H1 (cell line): ENCODE results near the gene TPRN. TPM values are rescaled to one million over a fixed set of nuclear protein-coding genes. Genes with fewer than 3 reads are reported as not detected.

Experiments
- CTCF ChIA-PET: fragments of 300-600 bp; sonication (Branson Sonifier 250); formaldehyde crosslinking; loops from one replicate; lab custom pipeline; 2021; ENCODE audit not compliant: partially characterized antibody; lab: Charles Lee
- POLR2A ChIA-PET: fragments of 300-600 bp; sonication (Branson Sonifier 250); formaldehyde crosslinking; loops from one replicate; lab custom pipeline; 2021; ENCODE audit warnings: inconsistent platforms; ENCODE audit not compliant: partially characterized antibody; lab: Charles Lee
- DNase-seq, 2 experiments: peaks; one replicate each; pipeline versions ENCODE4 v3.0.0 to v3.0.0-alpha.2; 2010 to 2022; ENCODE audit warnings: low spot score in 2 of 2, low read depth in 1 of 2, mixed read lengths in 1 of 2
- FAIRE-seq: peaks from 2 replicates; lab custom pipeline; 2011; peaks lifted over from hg19 to GRCh38; lab: Jason Lieb, UNC
- H2AFZ ChIP-seq: 2 replicates; pipeline ENCODE4 v1.8.1; 2012; ENCODE audit warnings: low read length, inconsistent platforms
- H2AK5ac ChIP-seq: 2 replicates; pipeline ENCODE4 v1.6.1; 2013; ENCODE audit warnings: low read depth, low read length
- H2BK120ac ChIP-seq: replicated peaks from 2 replicates; pipeline ENCODE3; 2013; ENCODE audit warnings: low read depth, low read length, inconsistent platforms
- H2BK12ac ChIP-seq: 2 replicates; pipeline ENCODE4 v1.6.1; 2013; ENCODE audit warnings: low read depth, low read length
- H2BK15ac ChIP-seq: 2 replicates; pipeline ENCODE4 v1.6.1; 2013; ENCODE audit warnings: low read length
- H2BK20ac ChIP-seq: 2 replicates; pipeline ENCODE4 v1.6.1; 2013; ENCODE audit warnings: low read length
- H2BK5ac ChIP-seq: 2 replicates; pipeline ENCODE4 v1.6.1; 2013; ENCODE audit warnings: low read depth, low read length
- H3K14ac ChIP-seq: 2 replicates; pipeline ENCODE4 v1.6.1; 2013; ENCODE audit warnings: inconsistent platforms; ENCODE audit not compliant: insufficient read length
- H3K18ac ChIP-seq: 2 replicates; pipeline ENCODE4 v1.6.1; 2013; ENCODE audit warnings: low read length; ENCODE audit errors: extremely low read depth
- H3K23ac ChIP-seq: 2 replicates; pipeline ENCODE4 v1.6.1; 2013; ENCODE audit warnings: inconsistent platforms; ENCODE audit not compliant: insufficient read length
- H3K23me2 ChIP-seq: 2 replicates; pipeline ENCODE4 v1.6.1; 2013; ENCODE audit warnings: low read depth, low read length
- H3K27ac ChIP-seq: 2 replicates; pipeline ENCODE4 v1.6.1; 2011; ENCODE audit warnings: low read depth, low read length, inconsistent platforms
- H3K27me3 ChIP-seq, 4 experiments: replicated peaks in 1 of 4; 1 replicate in 1 of 4; 2 replicates in 3 of 4; pipeline versions ENCODE4 v1.6.1 to v1.8.1; 2011 to 2013; ENCODE audit warnings: low read length in 3 of 4, mild to moderate bottlenecking in 3 of 4, inconsistent platforms in 2 of 4, mixed read lengths in 2 of 4, moderate library complexity in 1 of 4; ENCODE audit not compliant: control insufficient read depth in 3 of 4, insufficient read depth in 3 of 4; ENCODE audit errors: extremely low read depth in 1 of 4
- H3K36me3 ChIP-seq, 4 experiments: 2 replicates each; pipeline versions ENCODE4 v1.6.1 to v1.8.1; 2011 to 2013; ENCODE audit warnings: mild to moderate bottlenecking in 4 of 4, low read length in 3 of 4, moderate library complexity in 2 of 4, control low read depth in 1 of 4, inconsistent platforms in 1 of 4; ENCODE audit not compliant: insufficient read depth in 4 of 4, control insufficient read depth in 2 of 4
- H3K4ac ChIP-seq: replicated peaks from 2 replicates; pipeline ENCODE3; 2013; ENCODE audit warnings: low read length, low read depth, mixed read lengths, inconsistent platforms; ENCODE audit not compliant: insufficient read length
- H3K4me1 ChIP-seq, 4 experiments: replicated peaks in 1 of 4; 1 replicate in 1 of 4; 2 replicates in 3 of 4; pipeline versions ENCODE4 v1.6.1 to v1.8.1; 2011 to 2013; ENCODE audit warnings: low read length in 3 of 4, inconsistent platforms in 2 of 4, mixed read lengths in 1 of 4; ENCODE audit not compliant: insufficient read depth in 4 of 4, control insufficient read depth in 3 of 4
- H3K4me2 ChIP-seq, 2 experiments: 2 replicates each; pipeline versions ENCODE4 v1.6.1 to v1.8.1; 2011 to 2013; ENCODE audit warnings: low read depth in 2 of 2, low read length in 2 of 2, control low read depth in 1 of 2, inconsistent platforms in 1 of 2, mild to moderate bottlenecking in 1 of 2; ENCODE audit not compliant: insufficient read depth in 1 of 2
- H3K4me3 ChIP-seq, 4 experiments: fragments of 200-600, 300-600 bp in 1 of 4; sonication (generic), shearing (Covaris generic), sonication (Bioruptor Twin) in 1 of 4; 2 replicates each; pipeline versions ENCODE4 v1.5.1 to v1.8.1; 2011 to 2016; ENCODE audit warnings: low read length in 4 of 4, low read depth in 3 of 4, control low read depth in 2 of 4, inconsistent platforms in 2 of 4, mild to moderate bottlenecking in 2 of 4, mixed read lengths in 1 of 4, moderate library complexity in 1 of 4; ENCODE audit not compliant: insufficient read depth in 2 of 4; ENCODE audit errors: extremely low read depth in 1 of 4
- H3K56ac ChIP-seq: replicated peaks from 2 replicates; pipeline ENCODE3; 2013; ENCODE audit warnings: low read depth, mild to moderate bottlenecking, mixed read lengths, low read length, inconsistent platforms; ENCODE audit not compliant: insufficient read length
- H3K79me1 ChIP-seq: 2 replicates; pipeline ENCODE4 v1.6.1; 2013; ENCODE audit warnings: low read depth, low read length, control low read depth
- H3K79me2 ChIP-seq, 2 experiments: 2 replicates each; pipeline versions ENCODE4 v1.6.1 to v1.8.1; 2012 to 2013; ENCODE audit warnings: low read length in 2 of 2, mild to moderate bottlenecking in 2 of 2, inconsistent platforms in 1 of 2; ENCODE audit not compliant: insufficient read depth in 2 of 2, control insufficient read depth in 1 of 2
- H3K9ac ChIP-seq, 4 experiments: replicated peaks in 1 of 4; 1 replicate in 1 of 4; 2 replicates in 3 of 4; pipeline versions ENCODE4 v1.6.1 to v1.8.1; 2011 to 2013; ENCODE audit warnings: low read depth in 3 of 4, low read length in 3 of 4, control low read depth in 2 of 4, mild to moderate bottlenecking in 2 of 4, moderate library complexity in 2 of 4, inconsistent platforms in 1 of 4; ENCODE audit errors: extremely low read depth in 1 of 4
- H3K9me3 ChIP-seq, 2 experiments: 2 replicates each; pipeline versions ENCODE4 v1.6.1 to v1.8.1; 2012 to 2013; ENCODE audit warnings: mild to moderate bottlenecking in 2 of 2, moderate library complexity in 2 of 2, control low read depth in 1 of 2, inconsistent platforms in 1 of 2, low read depth in 1 of 2, low read length in 1 of 2, mixed read lengths in 1 of 2; ENCODE audit not compliant: insufficient read depth in 2 of 2
- H4K20me1 ChIP-seq, 2 experiments: replicated peaks in 1 of 2; 2 replicates each; pipeline versions ENCODE3 to v1.8.1; 2011 to 2013; ENCODE audit warnings: inconsistent platforms in 2 of 2, low read length in 2 of 2, mild to moderate bottlenecking in 1 of 2; ENCODE audit not compliant: insufficient read depth in 2 of 2, control insufficient read depth in 1 of 2
- H4K5ac ChIP-seq: 2 replicates; pipeline ENCODE4 v1.6.1; 2013; ENCODE audit warnings: low read length, low read depth, mixed read lengths, inconsistent platforms; ENCODE audit not compliant: insufficient read length
- H4K8ac ChIP-seq: 2 replicates; pipeline ENCODE4 v1.8.0; 2013; ENCODE audit warnings: mild to moderate bottlenecking, moderate library complexity, low read length, inconsistent platforms; ENCODE audit not compliant: insufficient read depth; ENCODE audit errors: extremely low read depth
- H4K91ac ChIP-seq: replicated peaks from 2 replicates; pipeline ENCODE3; 2013; ENCODE audit warnings: low read length, mixed read lengths, inconsistent platforms; ENCODE audit not compliant: insufficient read length
- E2F6 ChIP-seq: IDR thresholded peaks from 2 replicates; pipeline ENCODE4 v1.6.1; 2012; ENCODE audit warnings: inconsistent platforms
- GABPA ChIP-seq: IDR thresholded peaks from 2 replicates; pipeline ENCODE4 v1.6.1; 2011; ENCODE audit warnings: mild to moderate bottlenecking, low read length, moderate library complexity, borderline replicate concordance; ENCODE audit not compliant: insufficient read depth
- JUND ChIP-seq: IDR thresholded peaks from 2 replicates; pipeline ENCODE4 v1.6.1; 2011; ENCODE audit warnings: mild to moderate bottlenecking, improper control_type of control experiment, low read length
- KDM4A ChIP-seq: IDR thresholded peaks from one replicate; pipeline ENCODE4 v1.7.1; 2012; ENCODE audit warnings: low read depth, mild to moderate bottlenecking, moderate library complexity, low read length, inconsistent platforms; ENCODE audit not compliant: severe bottlenecking
- KDM5A ChIP-seq: fragments of 200-600 bp; IDR thresholded peaks from 2 replicates; pipeline ENCODE4 v1.7.1; 2012; ENCODE audit warnings: mild to moderate bottlenecking, low read length, inconsistent platforms, mixed read lengths
- MAX ChIP-seq: IDR thresholded peaks from 2 replicates; pipeline ENCODE4 v1.6.1; 2012; ENCODE audit warnings: inconsistent platforms
- PHF8 ChIP-seq: fragments of 200-600 bp; sonication (generic); conservative IDR thresholded peaks from 2 replicates; pipeline ENCODE4 v1.7.1; 2012; ENCODE audit warnings: low read depth, mild to moderate bottlenecking, inconsistent platforms, low read length, moderate library complexity
- POLR2AphosphoS5 ChIP-seq: IDR thresholded peaks from 2 replicates; pipeline ENCODE4 v1.6.1; 2011; ENCODE audit warnings: low read depth, low read length
- SP1 ChIP-seq: IDR thresholded peaks from 2 replicates; pipeline ENCODE4 v1.6.1; 2011; ENCODE audit warnings: low read depth, low read length
- WGBS, 2 experiments: shearing (Covaris generic) in 1 of 2; methylation state at CpG; one replicate each; pipeline versions ENCODE4 v1.1.6 to v1.1.7; 2013 to 2015; ENCODE audit warnings: low lambda C conversion rate in 2 of 2, mixed read lengths in 2 of 2, inconsistent platforms in 1 of 2, low coverage in 1 of 2, missing lambda C conversion rate in 1 of 2; ENCODE audit not compliant: insufficient replicate concordance in 2 of 2, insufficient coverage in 1 of 2, insufficient read length in 1 of 2; ENCODE audit errors: extremely low coverage in 1 of 2, missing lambda C conversion rate in 1 of 2; 5-methylcytosine and 5-hydroxymethylcytosine counted together
- polyA plus RNA-seq, 7 experiments: library from polyadenylated mRNA; depleted of rRNA in 3 of 7; stranded (reverse) in 5 of 7; unstranded in 2 of 7; fragments of >200 nt in 5 of 7; fragments of 200-250 nt in 2 of 7; gene quantifications; 1 replicate in 5 of 7; 2 replicates in 1 of 7; 4 replicates in 1 of 7; pipeline versions ENCODE4 v1.2.1 to v1.2.3, GENCODE V29; 2011 to 2013; ENCODE audit warnings: missing spikeins in 2 of 7, mixed read lengths in 2 of 7
- total RNA-seq: library from RNA; stranded (reverse); fragmentation: NEBNext Ultra II Directional; extraction: Animal tissue kit (Norgen Biotek cat#: 25700); gene quantifications from 2 replicates; pipeline ENCODE4 v1.2.1, GENCODE V29; 2021

Gene TPRN
- total and polyA plus RNA-seq, 2 of the 8 experiments (the other 6 are each of a cell fraction or from before 2014, with no cell fraction given) = 9.7 to 23.2 TPM

- Histone ChIP-seq H2AFZ (no peak overlapping the region), H2BK12ac (peak overlapping the region; percentile 50; the same call in 1 of the 2 replicates), H3K4me3 (peak overlapping the region; percentile 29 to 61 (median 32); a peak in 7 of 8 replicates), H3K4me2 (peak overlapping the region; percentile 84 to 90), H3K4me1 (peaks cover 0 to 13% (median 6%) of the 10 kb centered on the region in 4 experiments; a peak in 6 of 7 replicates), H3K27ac (no peak overlapping the region), H3K23ac (no peak overlapping the region), H3K4ac (no peak overlapping the region), H3K14ac (no peak overlapping the region), H2BK5ac (no peak overlapping the region), H2BK20ac (no peak overlapping the region), H2BK15ac (no peak overlapping the region), H2BK120ac (no peak overlapping the region), H4K91ac (no peak overlapping the region), H4K8ac (no peak overlapping the region; the same call in 1 of the 2 replicates), H2AK5ac (no peak overlapping the region), H3K56ac (no peak overlapping the region), H3K18ac (no peak overlapping the region), H3K27me3 (peaks cover 48 to 96% (median 88%) of the 10 kb centered on the region in 4 experiments), H4K20me1 (peaks cover 0 to 19% of the 10 kb centered on the region in 2 experiments), H3K23me2 (peaks cover 5% of the 10 kb centered on the region; the same call in 1 of the 2 replicates), H3K9ac (no peak overlapping the region), H4K5ac (no peak overlapping the region), H3K36me3 (no peaks in the 10 kb centered on the region), H3K79me1 (no peaks in the 10 kb centered on the region; the same call in 1 of the 2 replicates), H3K79me2 (no peaks in the 10 kb centered on the region), H3K9me3 (no peaks in the 10 kb centered on the region)
- 9% methylated on average over 16 of the region's 71 CpGs; no CpG with 5 or more reads in 1 of the 2 experiments for WGBS, 2 experiments
- FAIRE-seq (no peak), DNase-seq (peak in 1 of 2 experiments; percentile 76)
- POLR2A ChIA-PET = interaction anchor here (0.6 to 2.9 kb wide), 9 partner anchors 13 to 109 kb away, joined by 3 to 15 read pairs (median 5); partner anchors contain the start of genes NDOR1, SSNA1, TMEM203 and TUBB4B
- CTCF ChIA-PET = interaction anchor here (0.9 to 4.0 kb wide), 13 partner anchors 10 to 127 kb away, joined by 3 to 16 read pairs (median 4); partner anchors contain the start of genes CYSRT1, GRIN1 and TMEM210
- TF ChIP-seq JUND (no peak), SP1 (no peak), E2F6 (peak; percentile 3; the same call in 1 of the 2 replicates), PHF8 (no peak), KDM5A (no peak), KDM4A (peak; percentile 64), MAX (peak; percentile 74), GABPA (no peak), POLR2AphosphoS5 (no peak)
These were observed 38.7 kb downstream of the TPRN start for GRCh38 chr9:137161558-137162486.
